ENCODE measurements around the gene BEAN1.

DNA sequence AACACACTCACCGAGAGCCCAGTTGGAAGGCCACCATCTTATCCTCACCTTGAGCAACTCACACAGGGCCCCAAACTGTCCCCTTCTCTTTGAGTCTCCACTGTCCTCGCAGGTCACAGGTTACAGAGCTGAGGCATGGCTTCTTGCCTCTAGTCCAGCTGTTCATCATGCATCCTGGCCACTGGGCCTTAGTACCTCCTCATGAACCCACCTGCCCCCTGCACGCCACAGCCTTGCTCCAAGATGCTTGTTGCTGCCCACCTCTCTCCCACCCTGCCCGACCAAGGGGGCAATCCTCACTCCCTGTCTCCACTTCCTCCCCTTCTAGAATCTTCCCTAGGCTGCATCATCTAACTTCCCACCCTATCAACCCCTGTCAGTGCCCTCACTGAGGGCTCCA, 43.5 kb upstream of the BEAN1 start:
- no peak for TF ChIP-seq EP300 (IDR thresholded peaks at IDR 0.05; ENCODE audit: low read length)
- TF ChIP-seq MXI1 (IDR thresholded peaks at IDR 0.05; ENCODE audit: low read depth, low read length), result no peak
- no peak for TF ChIP-seq DMBX1 (CRISPR knock-in tag; IDR thresholded peaks at IDR 0.05; ENCODE audit: borderline replicate concordance)
- TF ChIP-seq, protein P1, sequence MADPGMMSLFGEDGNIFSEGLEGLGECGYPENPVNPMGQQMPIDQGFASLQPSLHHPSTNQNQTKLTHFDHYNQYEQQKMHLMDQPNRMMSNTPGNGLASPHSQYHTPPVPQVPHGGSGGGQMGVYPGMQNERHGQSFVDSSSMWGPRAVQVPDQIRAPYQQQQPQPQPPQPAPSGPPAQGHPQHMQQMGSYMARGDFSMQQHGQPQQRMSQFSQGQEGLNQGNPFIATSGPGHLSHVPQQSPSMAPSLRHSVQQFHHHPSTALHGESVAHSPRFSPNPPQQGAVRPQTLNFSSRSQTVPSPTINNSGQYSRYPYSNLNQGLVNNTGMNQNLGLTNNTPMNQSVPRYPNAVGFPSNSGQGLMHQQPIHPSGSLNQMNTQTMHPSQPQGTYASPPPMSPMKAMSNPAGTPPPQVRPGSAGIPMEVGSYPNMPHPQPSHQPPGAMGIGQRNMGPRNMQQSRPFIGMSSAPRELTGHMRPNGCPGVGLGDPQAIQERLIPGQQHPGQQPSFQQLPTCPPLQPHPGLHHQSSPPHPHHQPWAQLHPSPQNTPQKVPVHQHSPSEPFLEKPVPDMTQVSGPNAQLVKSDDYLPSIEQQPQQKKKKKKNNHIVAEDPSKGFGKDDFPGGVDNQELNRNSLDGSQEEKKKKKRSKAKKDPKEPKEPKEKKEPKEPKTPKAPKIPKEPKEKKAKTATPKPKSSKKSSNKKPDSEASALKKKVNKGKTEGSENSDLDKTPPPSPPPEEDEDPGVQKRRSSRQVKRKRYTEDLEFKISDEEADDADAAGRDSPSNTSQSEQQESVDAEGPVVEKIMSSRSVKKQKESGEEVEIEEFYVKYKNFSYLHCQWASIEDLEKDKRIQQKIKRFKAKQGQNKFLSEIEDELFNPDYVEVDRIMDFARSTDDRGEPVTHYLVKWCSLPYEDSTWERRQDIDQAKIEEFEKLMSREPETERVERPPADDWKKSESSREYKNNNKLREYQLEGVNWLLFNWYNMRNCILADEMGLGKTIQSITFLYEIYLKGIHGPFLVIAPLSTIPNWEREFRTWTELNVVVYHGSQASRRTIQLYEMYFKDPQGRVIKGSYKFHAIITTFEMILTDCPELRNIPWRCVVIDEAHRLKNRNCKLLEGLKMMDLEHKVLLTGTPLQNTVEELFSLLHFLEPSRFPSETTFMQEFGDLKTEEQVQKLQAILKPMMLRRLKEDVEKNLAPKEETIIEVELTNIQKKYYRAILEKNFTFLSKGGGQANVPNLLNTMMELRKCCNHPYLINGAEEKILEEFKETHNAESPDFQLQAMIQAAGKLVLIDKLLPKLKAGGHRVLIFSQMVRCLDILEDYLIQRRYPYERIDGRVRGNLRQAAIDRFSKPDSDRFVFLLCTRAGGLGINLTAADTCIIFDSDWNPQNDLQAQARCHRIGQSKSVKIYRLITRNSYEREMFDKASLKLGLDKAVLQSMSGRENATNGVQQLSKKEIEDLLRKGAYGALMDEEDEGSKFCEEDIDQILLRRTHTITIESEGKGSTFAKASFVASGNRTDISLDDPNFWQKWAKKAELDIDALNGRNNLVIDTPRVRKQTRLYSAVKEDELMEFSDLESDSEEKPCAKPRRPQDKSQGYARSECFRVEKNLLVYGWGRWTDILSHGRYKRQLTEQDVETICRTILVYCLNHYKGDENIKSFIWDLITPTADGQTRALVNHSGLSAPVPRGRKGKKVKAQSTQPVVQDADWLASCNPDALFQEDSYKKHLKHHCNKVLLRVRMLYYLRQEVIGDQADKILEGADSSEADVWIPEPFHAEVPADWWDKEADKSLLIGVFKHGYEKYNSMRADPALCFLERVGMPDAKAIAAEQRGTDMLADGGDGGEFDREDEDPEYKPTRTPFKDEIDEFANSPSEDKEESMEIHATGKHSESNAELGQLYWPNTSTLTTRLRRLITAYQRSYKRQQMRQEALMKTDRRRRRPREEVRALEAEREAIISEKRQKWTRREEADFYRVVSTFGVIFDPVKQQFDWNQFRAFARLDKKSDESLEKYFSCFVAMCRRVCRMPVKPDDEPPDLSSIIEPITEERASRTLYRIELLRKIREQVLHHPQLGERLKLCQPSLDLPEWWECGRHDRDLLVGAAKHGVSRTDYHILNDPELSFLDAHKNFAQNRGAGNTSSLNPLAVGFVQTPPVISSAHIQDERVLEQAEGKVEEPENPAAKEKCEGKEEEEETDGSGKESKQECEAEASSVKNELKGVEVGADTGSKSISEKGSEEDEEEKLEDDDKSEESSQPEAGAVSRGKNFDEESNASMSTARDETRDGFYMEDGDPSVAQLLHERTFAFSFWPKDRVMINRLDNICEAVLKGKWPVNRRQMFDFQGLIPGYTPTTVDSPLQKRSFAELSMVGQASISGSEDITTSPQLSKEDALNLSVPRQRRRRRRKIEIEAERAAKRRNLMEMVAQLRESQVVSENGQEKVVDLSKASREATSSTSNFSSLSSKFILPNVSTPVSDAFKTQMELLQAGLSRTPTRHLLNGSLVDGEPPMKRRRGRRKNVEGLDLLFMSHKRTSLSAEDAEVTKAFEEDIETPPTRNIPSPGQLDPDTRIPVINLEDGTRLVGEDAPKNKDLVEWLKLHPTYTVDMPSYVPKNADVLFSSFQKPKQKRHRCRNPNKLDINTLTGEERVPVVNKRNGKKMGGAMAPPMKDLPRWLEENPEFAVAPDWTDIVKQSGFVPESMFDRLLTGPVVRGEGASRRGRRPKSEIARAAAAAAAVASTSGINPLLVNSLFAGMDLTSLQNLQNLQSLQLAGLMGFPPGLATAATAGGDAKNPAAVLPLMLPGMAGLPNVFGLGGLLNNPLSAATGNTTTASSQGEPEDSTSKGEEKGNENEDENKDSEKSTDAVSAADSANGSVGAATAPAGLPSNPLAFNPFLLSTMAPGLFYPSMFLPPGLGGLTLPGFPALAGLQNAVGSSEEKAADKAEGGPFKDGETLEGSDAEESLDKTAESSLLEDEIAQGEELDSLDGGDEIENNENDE (IDR thresholded peaks at IDR 0.05; ENCODE audit: low read depth, low read length), result no peak
- TF ChIP-seq, protein P2, sequence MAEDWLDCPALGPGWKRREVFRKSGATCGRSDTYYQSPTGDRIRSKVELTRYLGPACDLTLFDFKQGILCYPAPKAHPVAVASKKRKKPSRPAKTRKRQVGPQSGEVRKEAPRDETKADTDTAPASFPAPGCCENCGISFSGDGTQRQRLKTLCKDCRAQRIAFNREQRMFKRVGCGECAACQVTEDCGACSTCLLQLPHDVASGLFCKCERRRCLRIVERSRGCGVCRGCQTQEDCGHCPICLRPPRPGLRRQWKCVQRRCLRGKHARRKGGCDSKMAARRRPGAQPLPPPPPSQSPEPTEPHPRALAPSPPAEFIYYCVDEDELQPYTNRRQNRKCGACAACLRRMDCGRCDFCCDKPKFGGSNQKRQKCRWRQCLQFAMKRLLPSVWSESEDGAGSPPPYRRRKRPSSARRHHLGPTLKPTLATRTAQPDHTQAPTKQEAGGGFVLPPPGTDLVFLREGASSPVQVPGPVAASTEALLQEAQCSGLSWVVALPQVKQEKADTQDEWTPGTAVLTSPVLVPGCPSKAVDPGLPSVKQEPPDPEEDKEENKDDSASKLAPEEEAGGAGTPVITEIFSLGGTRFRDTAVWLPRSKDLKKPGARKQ (CRISPR knock-in tag; IDR thresholded peaks at IDR 0.05), result no peak
- no peak for TF ChIP-seq NFE2L1 (tag; IDR thresholded peaks at IDR 0.05; ENCODE audit: borderline replicate concordance, low read depth)
- TF ChIP-seq, protein P3, sequence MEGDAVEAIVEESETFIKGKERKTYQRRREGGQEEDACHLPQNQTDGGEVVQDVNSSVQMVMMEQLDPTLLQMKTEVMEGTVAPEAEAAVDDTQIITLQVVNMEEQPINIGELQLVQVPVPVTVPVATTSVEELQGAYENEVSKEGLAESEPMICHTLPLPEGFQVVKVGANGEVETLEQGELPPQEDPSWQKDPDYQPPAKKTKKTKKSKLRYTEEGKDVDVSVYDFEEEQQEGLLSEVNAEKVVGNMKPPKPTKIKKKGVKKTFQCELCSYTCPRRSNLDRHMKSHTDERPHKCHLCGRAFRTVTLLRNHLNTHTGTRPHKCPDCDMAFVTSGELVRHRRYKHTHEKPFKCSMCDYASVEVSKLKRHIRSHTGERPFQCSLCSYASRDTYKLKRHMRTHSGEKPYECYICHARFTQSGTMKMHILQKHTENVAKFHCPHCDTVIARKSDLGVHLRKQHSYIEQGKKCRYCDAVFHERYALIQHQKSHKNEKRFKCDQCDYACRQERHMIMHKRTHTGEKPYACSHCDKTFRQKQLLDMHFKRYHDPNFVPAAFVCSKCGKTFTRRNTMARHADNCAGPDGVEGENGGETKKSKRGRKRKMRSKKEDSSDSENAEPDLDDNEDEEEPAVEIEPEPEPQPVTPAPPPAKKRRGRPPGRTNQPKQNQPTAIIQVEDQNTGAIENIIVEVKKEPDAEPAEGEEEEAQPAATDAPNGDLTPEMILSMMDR (IDR thresholded peaks at IDR 0.05 in 2 of 3, conservative IDR thresholded peaks at IDR 0.05 in 1 of 3; ENCODE audit: insufficient read depth in 2 of 3, low read depth in 1 of 3, low read length in 3 of 3), result no peak
- no peak for TF ChIP-seq POLR3A (IDR thresholded peaks at IDR 0.05; ENCODE audit: borderline replicate concordance, extremely low read depth, insufficient read depth, insufficient read length)
- TF ChIP-seq EGR1 (conservative IDR thresholded peaks at IDR 0.05), result no peak
- no peak for TF ChIP-seq ZNF263 (CRISPR knock-in tag; IDR thresholded peaks at IDR 0.05; ENCODE audit: borderline replicate concordance)

Measured in K562 (cell line).